HL-60 (cell line): ENCODE results near the gene DNLZ.

Experiments used
- GABPA ChIP-seq: IDR thresholded peaks from 2 replicates; pipeline ENCODE4 v1.6.1; 2012; ENCODE audit warnings: low read depth
- POLR2AphosphoS5 ChIP-seq: IDR thresholded peaks from 2 replicates; pipeline ENCODE4 v1.6.1; 2012; ENCODE audit warnings: low read depth
- SPI1 ChIP-seq: IDR thresholded peaks from 2 replicates; pipeline ENCODE4 v1.6.1; 2012; ENCODE audit warnings: low read depth, mild to moderate bottlenecking, borderline replicate concordance
- TF ChIP-seq, protein P1 (sequence below): IDR thresholded peaks from one replicate; pipeline ENCODE4 v1.5.1; 2011; ENCODE audit warnings: low read length, control low read depth, inconsistent platforms; ENCODE audit not compliant: insufficient read depth
- TF ChIP-seq, protein P2 (sequence below): IDR thresholded peaks from 2 replicates; pipeline ENCODE4 v1.6.1; 2012; ENCODE audit warnings: low read depth; ENCODE audit not compliant: insufficient replicate concordance

DNA sequence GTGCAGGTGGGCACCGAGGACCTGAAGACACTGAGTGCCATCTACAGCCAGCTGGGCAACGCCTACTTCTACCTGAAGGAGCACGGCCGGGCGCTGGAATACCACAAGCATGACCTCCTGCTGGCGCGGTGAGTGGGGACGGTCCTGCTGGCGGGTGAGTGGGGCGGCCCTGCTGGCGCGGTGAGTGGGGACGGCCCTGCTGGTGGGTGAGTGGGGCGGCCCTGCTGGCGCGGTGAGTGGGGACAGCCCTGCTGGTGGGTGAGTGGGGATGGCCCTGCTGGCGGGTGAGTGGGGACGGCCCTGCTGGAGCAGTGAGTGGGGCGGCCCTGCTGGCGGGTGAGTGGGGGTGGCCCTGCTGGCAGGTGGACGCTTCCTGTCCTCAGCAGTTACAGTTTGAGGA lies 29.0 kb downstream of the DNLZ start:
- TF ChIP-seq, protein P1, sequence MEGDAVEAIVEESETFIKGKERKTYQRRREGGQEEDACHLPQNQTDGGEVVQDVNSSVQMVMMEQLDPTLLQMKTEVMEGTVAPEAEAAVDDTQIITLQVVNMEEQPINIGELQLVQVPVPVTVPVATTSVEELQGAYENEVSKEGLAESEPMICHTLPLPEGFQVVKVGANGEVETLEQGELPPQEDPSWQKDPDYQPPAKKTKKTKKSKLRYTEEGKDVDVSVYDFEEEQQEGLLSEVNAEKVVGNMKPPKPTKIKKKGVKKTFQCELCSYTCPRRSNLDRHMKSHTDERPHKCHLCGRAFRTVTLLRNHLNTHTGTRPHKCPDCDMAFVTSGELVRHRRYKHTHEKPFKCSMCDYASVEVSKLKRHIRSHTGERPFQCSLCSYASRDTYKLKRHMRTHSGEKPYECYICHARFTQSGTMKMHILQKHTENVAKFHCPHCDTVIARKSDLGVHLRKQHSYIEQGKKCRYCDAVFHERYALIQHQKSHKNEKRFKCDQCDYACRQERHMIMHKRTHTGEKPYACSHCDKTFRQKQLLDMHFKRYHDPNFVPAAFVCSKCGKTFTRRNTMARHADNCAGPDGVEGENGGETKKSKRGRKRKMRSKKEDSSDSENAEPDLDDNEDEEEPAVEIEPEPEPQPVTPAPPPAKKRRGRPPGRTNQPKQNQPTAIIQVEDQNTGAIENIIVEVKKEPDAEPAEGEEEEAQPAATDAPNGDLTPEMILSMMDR, result no peak
- TF ChIP-seq POLR2AphosphoS5, result no peak
- TF ChIP-seq, protein P2, sequence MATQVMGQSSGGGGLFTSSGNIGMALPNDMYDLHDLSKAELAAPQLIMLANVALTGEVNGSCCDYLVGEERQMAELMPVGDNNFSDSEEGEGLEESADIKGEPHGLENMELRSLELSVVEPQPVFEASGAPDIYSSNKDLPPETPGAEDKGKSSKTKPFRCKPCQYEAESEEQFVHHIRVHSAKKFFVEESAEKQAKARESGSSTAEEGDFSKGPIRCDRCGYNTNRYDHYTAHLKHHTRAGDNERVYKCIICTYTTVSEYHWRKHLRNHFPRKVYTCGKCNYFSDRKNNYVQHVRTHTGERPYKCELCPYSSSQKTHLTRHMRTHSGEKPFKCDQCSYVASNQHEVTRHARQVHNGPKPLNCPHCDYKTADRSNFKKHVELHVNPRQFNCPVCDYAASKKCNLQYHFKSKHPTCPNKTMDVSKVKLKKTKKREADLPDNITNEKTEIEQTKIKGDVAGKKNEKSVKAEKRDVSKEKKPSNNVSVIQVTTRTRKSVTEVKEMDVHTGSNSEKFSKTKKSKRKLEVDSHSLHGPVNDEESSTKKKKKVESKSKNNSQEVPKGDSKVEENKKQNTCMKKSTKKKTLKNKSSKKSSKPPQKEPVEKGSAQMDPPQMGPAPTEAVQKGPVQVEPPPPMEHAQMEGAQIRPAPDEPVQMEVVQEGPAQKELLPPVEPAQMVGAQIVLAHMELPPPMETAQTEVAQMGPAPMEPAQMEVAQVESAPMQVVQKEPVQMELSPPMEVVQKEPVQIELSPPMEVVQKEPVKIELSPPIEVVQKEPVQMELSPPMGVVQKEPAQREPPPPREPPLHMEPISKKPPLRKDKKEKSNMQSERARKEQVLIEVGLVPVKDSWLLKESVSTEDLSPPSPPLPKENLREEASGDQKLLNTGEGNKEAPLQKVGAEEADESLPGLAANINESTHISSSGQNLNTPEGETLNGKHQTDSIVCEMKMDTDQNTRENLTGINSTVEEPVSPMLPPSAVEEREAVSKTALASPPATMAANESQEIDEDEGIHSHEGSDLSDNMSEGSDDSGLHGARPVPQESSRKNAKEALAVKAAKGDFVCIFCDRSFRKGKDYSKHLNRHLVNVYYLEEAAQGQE, result no peak
- no peak for TF ChIP-seq GABPA
- no peak for TF ChIP-seq SPI1
